GM19351 (cell line): ENCODE results near the gene CELF2.
A peak's percentile ranks its signal among the peaks of the same experiment; 100 is the strongest.

Experiments used
- ATAC-seq: cut with Tn5 transposase; IDR thresholded peaks from one replicate; pipeline ENCODE4 v1.9.1; 2021; ENCODE audit warnings: mild to moderate bottlenecking, moderate library complexity; ENCODE audit not compliant: unreplicated experiment

The CELF2 gene

GRCh38 chr10:11150879-11151415 is 133.3 kb downstream of the CELF2 start:
- ATAC-seq = no peak

- ATAC-seq = no peak
Observed at GRCh38 chr10:11152801-11153200, 135.1 kb downstream of the CELF2 start.

GRCh38 chr10:11153245-11153644 is 135.6 kb downstream of the CELF2 start:
- ATAC-seq = no peak

GRCh38 chr10:11153766-11154165 is 136.1 kb downstream of the CELF2 start:
- no peak for ATAC-seq

GRCh38 chr10:11154333-11154732 is 136.7 kb downstream of the CELF2 start:
- peak; percentile 55 for ATAC-seq

GRCh38 chr10:11154849-11155498 is 137.3 kb downstream of the CELF2 start:
- peak; percentile 8 for ATAC-seq

- no peak for ATAC-seq
Observed at GRCh38 chr10:11156480-11156879, 138.8 kb downstream of the CELF2 start.

- ATAC-seq = no peak
Observed at GRCh38 chr10:11157292-11158076, 139.8 kb downstream of the CELF2 start.

GRCh38 chr10:11158080-11158479 is 140.4 kb downstream of the CELF2 start:
- no peak for ATAC-seq

GRCh38 chr10:11159543-11160215 is 142.0 kb downstream of the CELF2 start:
- ATAC-seq = no peak

- ATAC-seq = no peak
Observed at GRCh38 chr10:11161096-11161495, 143.4 kb downstream of the CELF2 start.

- ATAC-seq = no peak
Observed at GRCh38 chr10:11161910-11162309, 144.2 kb downstream of the CELF2 start.

- peak; percentile 63 for ATAC-seq
Observed at GRCh38 chr10:11162828-11163599, 145.3 kb downstream of the CELF2 start.

GRCh38 chr10:11163780-11164550 is 146.3 kb downstream of the CELF2 start:
- no peak for ATAC-seq

GRCh38 chr10:11164551-11164802 is 146.8 kb downstream of the CELF2 start:
- no peak for ATAC-seq

GRCh38 chr10:11164803-11165590 is 147.3 kb downstream of the CELF2 start:
- ATAC-seq = peak; percentile 29

GRCh38 chr10:11165591-11166543 is 148.2 kb downstream of the CELF2 start:
- ATAC-seq = peak; percentile 58

- ATAC-seq = no peak
Observed at GRCh38 chr10:11166550-11166949, 148.9 kb downstream of the CELF2 start.
